LoVo (cell line): ENCODE measurements around the gene SNPH.
"Not testable (repeated sequence)": the region's sequence is repeated elsewhere in the genome, so short reads cannot be mapped to it uniquely, and the experiment has no call there.

ENCODE experiments used
- DNase-seq: peaks from one replicate; pipeline ENCODE4 v3.0.0-alpha.2; 2016; ENCODE audit warnings: low spot score

SNPH gene, protein sequence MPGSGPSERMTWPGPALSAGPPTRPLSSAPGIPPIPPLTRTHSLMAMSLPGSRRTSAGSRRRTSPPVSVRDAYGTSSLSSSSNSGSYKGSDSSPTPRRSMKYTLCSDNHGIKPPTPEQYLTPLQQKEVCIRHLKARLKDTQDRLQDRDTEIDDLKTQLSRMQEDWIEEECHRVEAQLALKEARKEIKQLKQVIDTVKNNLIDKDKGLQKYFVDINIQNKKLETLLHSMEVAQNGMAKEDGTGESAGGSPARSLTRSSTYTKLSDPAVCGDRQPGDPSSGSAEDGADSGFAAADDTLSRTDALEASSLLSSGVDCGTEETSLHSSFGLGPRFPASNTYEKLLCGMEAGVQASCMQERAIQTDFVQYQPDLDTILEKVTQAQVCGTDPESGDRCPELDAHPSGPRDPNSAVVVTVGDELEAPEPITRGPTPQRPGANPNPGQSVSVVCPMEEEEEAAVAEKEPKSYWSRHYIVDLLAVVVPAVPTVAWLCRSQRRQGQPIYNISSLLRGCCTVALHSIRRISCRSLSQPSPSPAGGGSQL

DNA sequence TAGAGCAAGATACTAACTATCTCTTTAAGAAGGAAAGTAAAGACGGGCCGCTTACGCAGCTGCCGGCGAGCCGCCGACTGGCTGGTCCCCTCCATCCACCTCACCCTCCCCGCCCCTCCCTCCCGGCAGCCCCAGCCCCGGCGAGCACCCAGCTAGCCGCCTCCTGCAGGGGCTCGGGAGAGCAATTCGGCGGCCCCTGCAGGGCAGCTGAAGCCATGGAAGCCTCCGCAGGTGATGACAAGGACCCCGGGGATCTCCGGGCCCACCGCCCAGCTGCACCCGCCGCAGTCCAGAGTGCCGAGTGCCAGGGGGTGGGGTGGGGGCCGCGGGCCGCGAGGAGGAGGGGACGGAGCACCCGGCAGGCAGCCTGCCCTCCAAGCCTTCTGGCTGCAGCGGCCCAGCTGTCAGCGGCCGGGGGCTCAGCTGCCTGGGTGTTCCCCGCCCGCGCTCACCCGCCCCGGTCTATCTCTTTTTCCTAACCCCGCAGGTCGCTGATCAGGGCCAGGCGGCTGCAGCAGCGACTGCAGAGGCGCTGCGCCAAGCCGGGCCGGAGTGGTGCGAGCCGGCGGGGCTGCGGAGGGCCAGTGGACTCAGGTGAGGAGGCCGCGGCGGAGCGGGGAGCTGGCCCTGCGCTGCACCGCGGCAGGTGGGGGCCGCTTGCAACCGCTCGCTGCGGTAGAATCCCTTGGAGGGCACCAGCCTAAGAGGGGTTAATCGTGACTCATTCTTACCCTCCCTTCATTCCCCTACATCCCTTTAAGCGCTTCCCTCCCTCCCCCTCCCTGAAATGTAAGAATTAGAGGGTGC is at the start of gene SNPH:
Gene SNPH, plus strand, starts transcription at position 128 of the 807 bp plus-strand sequence. CDS start 29,946 bp downstream, outside the sequence.
- no peak for DNase-seq

- DNase-seq: not testable (repeated sequence)
Observed at GRCh38 chr20:1216527-1217427, 49.3 kb upstream of the SNPH start.

- not testable (repeated sequence) for DNase-seq
Observed at GRCh38 chr20:1222750-1223149, 43.3 kb upstream of the SNPH start.

DNA sequence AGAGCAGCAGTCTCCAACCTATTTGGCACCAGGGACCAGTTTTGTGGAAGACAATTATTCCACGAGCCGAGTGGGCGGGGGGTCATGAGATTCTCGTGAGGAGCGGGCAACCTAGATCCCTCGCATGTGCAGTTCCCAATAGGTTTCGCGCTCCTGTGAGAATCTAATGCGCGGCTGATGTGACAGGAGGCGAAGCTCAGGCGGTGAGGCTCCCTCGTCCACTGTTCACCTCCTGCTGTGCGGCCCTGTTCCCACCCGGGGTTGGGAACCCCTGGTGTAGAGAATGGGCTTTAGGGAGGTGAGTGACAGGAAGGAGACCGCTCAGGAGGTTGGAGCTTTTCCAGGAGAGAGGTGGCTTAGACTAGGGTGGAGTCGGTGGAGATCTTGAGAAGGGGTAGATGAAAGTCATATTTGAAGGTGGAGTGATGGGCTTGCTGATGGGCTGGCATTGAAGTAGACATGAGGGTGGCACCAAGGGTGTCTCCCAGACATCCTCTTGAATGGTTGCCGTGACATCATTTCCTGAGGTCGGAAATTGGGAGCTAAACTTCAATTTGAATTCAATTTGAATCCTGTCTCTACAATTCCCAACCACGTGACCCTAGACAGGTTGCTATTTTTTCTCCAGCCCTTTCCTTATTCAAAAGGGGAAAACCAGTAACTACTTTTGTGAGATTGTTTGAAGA is 41.7 kb upstream of the SNPH start:
- DNase-seq: no peak

DNA sequence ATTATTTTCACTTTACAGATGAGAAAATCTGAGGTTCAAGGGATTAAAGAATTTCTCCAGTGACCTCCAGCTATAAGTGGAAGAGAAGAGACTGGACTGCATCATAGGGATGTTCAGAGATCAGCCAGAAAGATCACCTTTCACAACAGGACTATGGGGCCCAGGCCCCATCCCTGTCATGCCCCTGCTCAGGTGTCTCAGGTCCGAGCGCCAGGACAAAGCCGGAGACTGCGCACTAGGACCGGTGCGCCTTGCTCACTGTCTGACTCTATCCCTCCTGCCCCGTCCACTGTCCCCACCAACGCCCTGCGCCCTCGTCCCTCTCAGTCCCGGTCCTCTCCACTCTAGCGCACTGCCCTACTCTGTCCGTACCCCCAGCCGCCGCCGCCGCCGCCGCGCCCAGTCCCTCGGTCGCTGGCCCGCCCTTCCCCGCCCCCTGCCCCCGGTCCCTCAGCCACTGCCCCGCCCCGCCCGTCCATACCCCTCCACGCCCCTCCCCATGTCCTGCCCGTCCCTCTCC is 40.8 kb upstream of the SNPH start:
- DNase-seq: no peak

GRCh38 chr20:1225783-1226654 is 40.1 kb upstream of the SNPH start, which contains the start of gene RAD21L1:
Gene RAD21L1 (plus strand): TSS chr20:1226044. CDS start chr20:1228454, 2,410 bp downstream.
- peak; percentile 76 for DNase-seq

GRCh38 chr20:1229541-1229940 is 36.6 kb upstream of the SNPH start:
- no peak for DNase-seq

DNA sequence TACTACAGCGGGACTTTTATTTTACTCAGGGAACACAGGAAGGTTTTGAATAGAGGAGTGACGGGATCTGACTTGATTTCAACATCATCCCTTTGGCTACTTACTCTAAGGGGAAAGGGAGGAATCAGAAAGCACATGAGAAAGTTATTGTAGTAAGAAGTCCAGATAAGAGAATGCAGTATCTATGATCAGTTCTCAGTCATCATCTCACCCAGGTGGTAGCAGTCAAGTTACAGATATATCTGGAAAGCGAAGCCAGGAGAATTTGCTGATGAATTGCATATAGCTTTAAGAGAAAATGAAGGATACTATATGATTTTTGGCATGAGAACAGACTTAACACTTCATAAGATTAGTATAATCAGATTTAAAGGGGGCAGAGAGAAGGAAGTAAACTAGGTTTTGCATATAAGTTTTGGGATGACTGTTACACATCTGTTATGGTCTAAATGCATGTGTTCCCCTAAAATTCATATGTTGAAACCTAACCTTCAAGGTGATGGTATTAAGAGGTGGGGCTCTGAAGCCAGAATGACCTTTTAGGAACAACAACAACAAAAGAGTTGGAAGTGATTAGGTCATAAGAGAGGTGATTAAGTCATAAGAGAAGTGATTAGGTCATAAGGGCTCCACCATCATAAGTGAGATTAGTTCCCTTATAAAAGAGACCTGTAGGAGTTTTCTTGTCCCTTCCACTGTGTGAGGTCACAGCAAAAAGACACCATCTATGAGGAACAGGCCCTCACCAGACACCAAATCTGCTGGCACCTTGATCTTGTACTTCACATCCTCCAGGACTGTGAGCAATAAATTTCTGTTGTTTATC is 33.6 kb upstream of the SNPH start:
- no peak for DNase-seq

- no peak for DNase-seq
Observed at GRCh38 chr20:1240549-1240948, 25.5 kb upstream of the SNPH start.

DNA sequence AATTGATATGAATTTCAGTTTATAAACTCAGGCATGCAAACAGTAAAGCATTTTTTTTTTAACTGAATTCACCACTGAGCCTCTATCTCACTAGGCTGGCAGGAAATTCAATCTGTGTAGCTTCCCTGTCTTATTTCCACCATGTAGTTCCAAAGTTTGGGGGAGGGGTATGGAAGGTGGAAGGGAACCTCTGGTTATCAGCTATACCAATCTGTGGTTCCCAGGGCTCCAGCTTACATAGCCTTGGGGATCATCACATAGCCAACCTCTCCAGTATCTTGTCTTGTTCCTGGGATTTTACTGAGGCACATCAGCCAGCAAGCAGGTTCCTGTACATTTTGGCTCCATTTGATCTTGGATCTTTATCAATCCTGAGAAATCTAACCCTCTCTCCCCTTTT is 24.6 kb upstream of the SNPH start:
- DNase-seq: no peak

GRCh38 chr20:1242099-1242498 is 24.0 kb upstream of the SNPH start:
- no peak for DNase-seq

GRCh38 chr20:1242530-1242929 is 23.6 kb upstream of the SNPH start:
- no peak for DNase-seq

DNA sequence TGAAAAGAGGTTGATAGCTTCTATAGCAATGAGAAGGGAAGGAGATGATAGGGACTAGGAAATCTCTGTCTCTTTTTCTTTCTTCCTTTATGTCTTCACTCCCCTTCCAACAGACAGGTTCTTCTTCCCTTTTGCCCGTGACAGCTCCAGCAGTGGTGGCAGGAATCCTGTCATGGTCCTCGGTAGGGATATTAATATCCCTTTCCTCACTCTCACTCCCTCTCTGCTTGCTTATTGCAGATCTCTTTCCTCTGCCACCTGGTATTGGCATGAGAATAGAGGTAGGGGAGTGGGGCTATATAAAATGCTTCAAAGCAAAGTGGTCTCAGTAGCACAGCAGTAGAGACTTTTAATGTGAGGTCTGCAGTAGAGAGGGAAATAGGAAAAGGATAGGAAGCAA is 20.5 kb upstream of the SNPH start:
- no peak for DNase-seq

GRCh38 chr20:1247689-1248088 is 18.4 kb upstream of the SNPH start:
- no peak for DNase-seq

- not testable (repeated sequence) for DNase-seq
Observed at GRCh38 chr20:1250282-1250681, 15.8 kb upstream of the SNPH start.

- DNase-seq: no peak
Observed at GRCh38 chr20:1252416-1252815, 13.7 kb upstream of the SNPH start.

DNA sequence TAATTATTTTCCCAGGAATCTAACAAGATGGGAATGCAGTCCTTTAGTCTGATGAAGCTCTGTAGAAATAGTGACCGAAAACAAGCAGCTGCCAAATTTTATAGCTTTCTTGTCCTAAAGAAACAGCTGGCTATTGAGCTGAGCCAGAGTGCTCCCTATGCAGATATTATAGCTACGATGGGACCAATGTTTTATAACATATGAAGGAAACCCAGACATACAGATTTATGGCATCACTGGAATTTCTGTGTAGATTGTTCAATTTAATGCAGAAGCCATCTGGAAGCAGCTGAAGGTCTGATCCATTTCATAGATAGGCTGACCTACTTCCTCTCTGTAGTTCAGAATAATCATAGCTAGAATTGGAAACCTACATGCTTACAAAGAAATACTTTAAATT is 11.8 kb upstream of the SNPH start:
- DNase-seq: no peak

GRCh38 chr20:1255675-1256074 is 10.4 kb upstream of the SNPH start:
- DNase-seq: no peak

GRCh38 chr20:1263853-1264252 is 2.2 kb upstream of the SNPH start:
- no peak for DNase-seq
